GM12891 (cell line): ENCODE measurements around the gene KCNMA1.

ENCODE experiments used
- DNase-seq: peaks from one replicate; pipeline ENCODE4 v3.0.0; 2011; ENCODE audit warnings: low spot score; ENCODE audit not compliant: insufficient read length
- FAIRE-seq: peaks from 2 replicates; lab custom pipeline; 2011; peaks lifted over from hg19 to GRCh38; lab: Jason Lieb, UNC
- PAX5 ChIP-seq: IDR thresholded peaks from 2 replicates; pipeline ENCODE4 v1.6.1; 2011; ENCODE audit warnings: low read length, moderate library complexity, mild to moderate bottlenecking; ENCODE audit not compliant: insufficient read depth, severe bottlenecking
- POLR2A ChIP-seq: IDR thresholded peaks from 2 replicates; pipeline ENCODE4 v1.6.1; 2011; ENCODE audit warnings: low read depth, low read length, control low read depth
- POLR2AphosphoS5 ChIP-seq: IDR thresholded peaks from 2 replicates; pipeline ENCODE4 v1.6.1; 2011; ENCODE audit warnings: low read depth, low read length, control low read depth
- POU2F2 ChIP-seq: IDR thresholded peaks from 2 replicates; pipeline ENCODE4 v1.6.1; 2011; ENCODE audit warnings: low read depth, mild to moderate bottlenecking, control low read depth, low read length, moderate library complexity
- SPI1 ChIP-seq: IDR thresholded peaks from 2 replicates; pipeline ENCODE4 v1.6.1; 2011; ENCODE audit warnings: low read depth, low read length, control low read depth
- TAF1 ChIP-seq: IDR thresholded peaks from 2 replicates; pipeline ENCODE4 v1.6.1; 2011; ENCODE audit warnings: low read depth, low read length, control low read depth

The KCNMA1 gene

DNA sequence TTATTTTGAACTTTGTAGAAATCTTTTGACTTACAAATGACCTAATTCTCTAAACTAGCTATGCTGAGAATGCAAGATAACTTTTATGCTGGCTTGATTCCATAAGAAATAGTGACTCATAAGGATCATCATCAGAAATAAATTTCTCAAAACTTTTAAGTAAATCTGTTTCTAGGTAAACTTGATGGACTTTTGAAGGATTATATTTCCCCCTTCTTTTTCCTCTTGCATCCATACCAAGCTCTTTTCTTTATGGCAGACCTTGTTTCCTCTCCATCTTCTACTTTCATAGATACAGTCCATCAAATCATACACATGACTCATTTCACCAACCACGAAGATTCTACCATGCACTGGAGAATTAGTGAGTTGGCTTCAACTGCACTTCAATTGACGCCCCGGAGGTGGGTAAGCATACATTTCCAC, 336.3 kb downstream of the KCNMA1 start:
- no peak for FAIRE-seq
- TF ChIP-seq TAF1 (no peak), POLR2AphosphoS5 (no peak), PAX5 (no peak), SPI1 (no peak), POU2F2 (no peak), POLR2A (no peak)

DNA sequence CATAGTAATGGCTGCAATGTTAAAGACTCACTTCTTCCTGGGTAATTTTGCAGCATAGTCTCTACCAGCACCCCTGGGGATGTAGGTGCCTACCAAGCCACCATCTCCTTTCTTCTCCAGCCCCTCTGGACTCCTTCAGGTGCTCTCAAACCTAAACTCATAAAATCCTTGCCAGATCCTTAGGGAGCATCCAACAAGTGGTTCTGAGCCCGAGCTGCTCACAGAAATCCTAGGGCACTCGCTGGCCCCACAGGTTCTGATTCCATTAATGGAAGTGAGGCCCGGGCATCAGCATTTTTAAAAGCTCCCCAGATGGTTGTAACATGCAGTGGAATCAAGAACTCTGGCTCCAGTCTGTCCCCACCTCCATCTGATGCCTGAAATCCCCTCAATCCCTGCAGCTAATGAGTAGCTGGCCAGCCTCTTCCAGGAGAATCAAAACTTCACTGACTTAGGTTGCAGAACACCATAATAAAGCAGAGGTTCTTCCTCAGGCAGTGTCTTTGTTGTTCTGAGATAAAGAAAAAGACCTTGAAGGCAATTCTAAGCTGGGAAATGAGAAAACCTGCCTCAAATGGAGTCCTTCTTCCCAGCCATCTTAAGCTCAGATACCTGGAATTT, 336.8 kb downstream of the KCNMA1 start:
- no peak for DNase-seq
- no peak for FAIRE-seq
- TF ChIP-seq PAX5, result no peak
- no peak for TF ChIP-seq TAF1
- no peak for TF ChIP-seq POLR2AphosphoS5
- TF ChIP-seq SPI1, result no peak
- no peak for TF ChIP-seq POLR2A

More for the DNA sequence above, 336.3 kb downstream of the KCNMA1 start:
- DNase-seq, result no peak

DNA sequence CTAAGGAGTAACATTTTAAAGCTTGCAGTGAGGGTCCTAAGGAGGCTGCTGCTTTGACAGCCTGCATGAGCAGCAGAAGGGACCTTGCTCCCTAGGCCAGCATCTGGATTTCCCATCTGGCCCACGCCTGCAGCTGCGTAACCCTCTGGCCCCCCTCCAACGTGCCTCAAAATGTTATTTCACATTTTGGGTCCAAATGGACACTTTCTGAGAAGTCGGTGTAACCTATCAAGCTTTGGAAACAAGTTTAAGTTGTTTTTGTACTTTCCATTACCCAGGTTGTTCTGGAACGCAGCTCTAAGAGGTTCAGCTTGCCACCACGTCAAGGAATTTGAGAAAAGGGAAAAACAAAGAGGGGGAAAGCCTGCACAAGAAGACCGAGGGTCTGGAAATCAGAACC, 338.3 kb downstream of the KCNMA1 start:
- DNase-seq, result no peak
- FAIRE-seq, result no peak
- no peak for TF ChIP-seq POLR2AphosphoS5
- no peak for TF ChIP-seq POU2F2
- TF ChIP-seq POLR2A, result no peak
- TF ChIP-seq PAX5, result no peak

DNA sequence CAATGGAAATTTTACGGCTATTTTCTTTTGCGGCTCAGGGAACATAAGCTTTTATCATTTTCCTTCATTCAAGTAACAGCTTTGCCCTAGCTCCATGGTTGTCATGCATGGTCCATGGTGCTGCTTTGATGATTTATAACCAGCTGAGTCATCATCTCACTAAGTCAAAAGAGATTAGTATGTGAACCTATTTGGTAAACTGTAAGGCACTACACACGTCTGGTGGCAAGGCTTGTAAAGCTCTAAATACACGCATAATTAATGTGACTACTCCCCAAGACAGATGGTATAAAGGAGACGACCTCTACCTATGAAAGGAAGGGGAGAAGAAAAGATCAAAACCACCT, 340.2 kb downstream of the KCNMA1 start:
- FAIRE-seq, result no peak
- no peak for DNase-seq

DNA sequence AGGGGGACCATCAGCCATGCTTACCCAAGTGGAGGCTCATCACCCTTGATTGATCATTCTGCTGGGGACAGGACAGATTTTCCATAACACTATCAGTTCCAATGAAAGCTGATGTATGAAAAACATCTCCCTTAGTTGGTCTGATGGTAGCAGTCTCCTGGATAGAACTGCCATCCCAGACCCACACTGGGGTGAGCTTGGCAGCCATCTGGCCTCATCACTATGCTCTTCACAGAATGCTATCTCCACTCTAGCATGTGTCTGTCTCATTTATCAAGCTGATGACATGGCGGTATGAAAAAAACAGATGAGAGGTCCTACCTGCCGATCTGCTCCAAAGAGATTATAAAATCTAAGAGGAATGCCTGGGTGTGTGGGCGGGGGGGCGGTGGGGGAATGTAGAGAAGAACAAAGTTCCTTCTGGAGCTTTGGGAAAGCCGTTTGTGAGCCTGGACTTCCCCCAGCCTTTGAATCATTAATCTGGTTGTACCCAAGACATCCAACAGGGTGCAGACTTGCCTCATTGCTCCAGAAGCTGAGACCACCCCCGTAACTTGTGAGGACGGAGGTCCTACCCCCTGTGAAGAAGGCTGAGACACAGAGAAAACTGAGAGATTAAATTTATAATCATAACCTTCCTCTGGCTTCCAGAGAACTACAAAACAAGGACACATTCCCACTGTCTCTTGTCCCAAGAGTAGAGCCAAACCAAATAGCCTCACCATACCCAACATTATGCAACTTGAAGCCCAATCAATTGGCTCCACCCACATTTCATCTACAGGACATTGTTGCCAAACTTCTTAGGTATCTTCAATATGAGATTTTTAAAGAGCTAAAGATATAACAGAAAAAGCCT, 340.8 kb downstream of the KCNMA1 start:
- no peak for DNase-seq
- FAIRE-seq, result no peak
- TF ChIP-seq PAX5 (no peak), SPI1 (no peak), POU2F2 (no peak), TAF1 (no peak), POLR2AphosphoS5 (no peak), POLR2A (no peak)

More for the DNA sequence above, 340.2 kb downstream of the KCNMA1 start:
- TF ChIP-seq POLR2A (no peak), POU2F2 (no peak), SPI1 (no peak), POLR2AphosphoS5 (no peak), TAF1 (no peak), PAX5 (no peak)

DNA sequence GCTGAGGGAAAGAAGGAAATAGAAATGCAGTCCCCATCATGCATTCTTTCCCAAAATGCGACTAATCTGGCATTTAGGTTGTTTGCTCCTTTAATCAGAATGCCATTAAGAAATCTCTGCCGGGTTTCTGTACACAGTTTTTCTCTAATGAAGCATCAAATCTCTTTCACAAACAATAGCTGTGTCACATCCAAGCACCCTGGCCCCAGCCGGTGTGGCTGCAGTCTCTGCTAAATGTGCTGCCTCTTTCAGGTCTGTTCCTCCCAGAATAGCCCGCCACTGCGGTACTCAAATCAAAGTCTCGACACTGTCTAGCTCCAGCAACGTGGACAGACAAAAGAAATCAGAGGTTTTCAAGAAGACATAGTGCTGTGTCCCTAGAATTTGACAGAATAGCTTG, 343.8 kb downstream of the KCNMA1 start:
- TF ChIP-seq PAX5 (no peak), POLR2AphosphoS5 (no peak), SPI1 (no peak), POU2F2 (no peak), POLR2A (no peak), TAF1 (no peak)
- no peak for DNase-seq
- no peak for FAIRE-seq

DNA sequence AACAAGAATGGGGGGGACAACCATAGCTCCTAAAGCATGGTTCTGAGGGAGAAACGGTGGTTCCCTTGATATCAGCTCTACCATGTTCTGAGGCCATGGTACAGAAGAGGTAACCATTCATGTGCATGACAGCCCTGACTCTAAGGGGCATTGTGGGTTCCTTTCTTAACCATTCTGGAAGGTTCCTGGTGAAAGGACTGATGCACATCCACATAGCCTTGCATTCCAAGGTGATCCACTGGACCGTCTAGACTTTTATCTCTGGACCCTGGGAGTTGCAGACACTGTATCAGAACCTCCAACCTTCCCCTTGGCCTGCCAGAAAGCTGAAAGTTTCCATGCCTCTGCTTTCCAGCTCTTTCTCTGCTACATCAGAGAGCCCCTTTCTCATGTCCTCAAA, 344.3 kb downstream of the KCNMA1 start:
- TF ChIP-seq TAF1, result no peak
- no peak for TF ChIP-seq POU2F2
- no peak for TF ChIP-seq POLR2A
- TF ChIP-seq SPI1, result no peak
- no peak for TF ChIP-seq POLR2AphosphoS5
- TF ChIP-seq PAX5, result no peak
- FAIRE-seq, result no peak

DNA sequence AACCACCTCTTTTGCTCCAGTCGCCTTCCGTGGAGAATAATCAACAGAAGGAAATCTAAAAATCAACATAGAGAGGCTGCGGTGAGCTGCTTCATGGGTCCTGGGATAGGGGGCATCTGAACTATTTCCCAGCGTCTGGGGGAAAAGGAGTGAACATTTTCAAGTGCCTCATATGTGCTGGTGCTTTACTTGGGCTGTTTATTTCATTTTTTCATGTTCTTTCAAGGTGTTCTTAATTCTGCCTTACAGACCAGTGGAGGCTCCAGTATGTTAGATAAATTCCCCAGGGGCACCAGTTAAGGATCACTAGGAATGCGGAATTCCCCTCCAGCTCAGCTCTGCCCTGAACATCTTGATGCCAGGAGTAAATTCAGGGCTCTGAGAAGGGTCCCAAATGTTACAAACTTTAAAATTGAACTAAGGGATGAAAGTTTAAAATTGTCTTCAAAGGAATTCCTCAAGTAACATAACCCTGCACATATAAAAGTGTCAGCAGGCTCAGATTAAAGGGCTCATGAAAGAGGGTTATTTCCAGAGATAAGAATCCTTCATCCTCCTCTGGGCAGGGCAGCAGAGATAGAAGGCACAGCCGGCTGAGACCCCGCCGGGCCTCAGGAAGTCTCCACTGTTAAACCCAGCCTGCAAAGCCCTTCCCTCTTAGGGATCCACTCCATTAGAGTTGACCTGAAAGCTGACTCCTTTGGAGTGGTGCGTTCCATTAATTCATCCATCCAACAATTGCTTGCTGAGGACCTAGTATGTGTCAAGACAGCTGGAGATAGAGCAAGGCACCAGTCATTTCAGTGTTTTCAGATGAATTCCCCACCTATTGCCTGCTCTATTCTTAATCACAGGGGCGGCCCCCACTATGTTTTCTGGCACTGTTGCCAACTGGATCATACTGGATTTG, 345.8 kb downstream of the KCNMA1 start:
- no peak for FAIRE-seq
- no peak for DNase-seq
- no peak for TF ChIP-seq TAF1

More for the DNA sequence above, 344.3 kb downstream of the KCNMA1 start:
- no peak for DNase-seq

DNA sequence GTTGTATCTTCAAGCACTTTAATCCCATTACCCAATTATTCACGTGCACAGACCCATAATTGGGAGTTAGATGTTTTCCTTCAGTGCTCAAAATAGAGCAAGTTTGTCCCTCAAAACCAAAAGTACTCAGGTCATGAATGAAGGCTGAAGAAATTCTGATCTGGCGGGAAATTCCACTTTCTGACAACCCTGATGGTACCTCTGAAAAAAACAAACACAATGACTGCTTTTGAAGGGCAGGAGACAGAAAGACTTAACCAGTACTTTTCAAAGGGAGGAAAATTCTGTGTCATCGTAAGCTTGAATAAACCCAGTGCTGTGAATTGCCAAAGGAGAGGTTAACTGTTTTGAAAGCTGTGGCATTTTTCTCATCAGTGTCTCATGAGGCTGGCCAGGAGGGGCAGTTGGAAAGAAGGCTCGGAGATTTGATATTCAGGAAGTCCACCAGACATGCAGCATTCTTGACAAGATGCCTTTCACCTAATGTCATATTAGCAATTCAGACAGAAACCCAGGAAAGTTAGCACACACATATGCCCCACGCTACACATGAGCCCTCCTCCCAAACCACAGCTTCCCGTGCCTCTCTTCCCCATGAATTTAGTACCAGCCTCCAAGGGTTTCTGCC, 347.0 kb downstream of the KCNMA1 start:
- TF ChIP-seq POLR2AphosphoS5 (no peak), POU2F2 (no peak), SPI1 (no peak), POLR2A (no peak), TAF1 (no peak), PAX5 (no peak)
- DNase-seq (no peak), FAIRE-seq (no peak)
